ENCODE results near the gene NLN. TPM values are rescaled to one million over a fixed set of nuclear protein-coding genes. Genes with fewer than 3 reads are reported as not detected.
"Not testable (repeated sequence)": the region's sequence is repeated elsewhere in the genome, so short reads cannot be mapped to it uniquely, and the experiment has no call there.

NLN gene
- total and polyA plus RNA-seq, 2 experiments from 2014 or later, result 37.7 to 49.6 TPM

GRCh38 chr5:65779643-65780042 lies 57.6 kb downstream of the NLN start:
- TF ChIP-seq EZH2 (IDR thresholded peaks at IDR 0.05; ENCODE audit: insufficient read depth, poor library complexity, severe bottlenecking), result no peak
- no peak for TF ChIP-seq EZH2phosphoT487 (IDR thresholded peaks at IDR 0.05; ENCODE audit: insufficient read depth, low read depth)
- Histone ChIP-seq H3K27ac (no peak overlapping the region), H3K9ac (no peak overlapping the region), H3K27me3 (replicated peaks; ENCODE audit: insufficient read depth) (no peaks in the 10 kb centered on the region), H3K4me2 (ENCODE audit: unreplicated experiment) (no peak overlapping the region), H3K4me1 (ENCODE audit: insufficient read depth) (peaks cover 15% of the 10 kb centered on the region), H3F3A (ENCODE audit: insufficient read depth) (peaks cover 11% of the 10 kb centered on the region; the same call in 1 of the 2 replicates), H4K20me1 (ENCODE audit: insufficient read depth) (no peaks in the 10 kb centered on the region), H3K4me3 (no peak overlapping the region), H3K36me3 (ENCODE audit: low read depth) (peaks cover 26% of the 10 kb centered on the region; the same call in 1 of the 2 replicates), H3K9me3 (ENCODE audit: low read depth) (no peaks in the 10 kb centered on the region), H3K79me2 (ENCODE audit: insufficient read depth) (0 out of 2 replicates have a peak, but pooled peaks cover 8% of the 10 kb centered on the region), H2AFZ (no peak overlapping the region), H3K9me2 (ENCODE audit: insufficient read depth) (no peaks in the 10 kb centered on the region)
- DNase-seq, result no peak
- in situ Hi-C loops (cut with MboI), result no loop called here
- 93 to 100% methylated on average over 1 of the region's 1 CpG for WGBS, 2 experiments (ENCODE audit: low coverage in 1 of 2, low lambda C conversion rate in 2 of 2, missing lambda C conversion rate in 2 of 2)

DNA sequence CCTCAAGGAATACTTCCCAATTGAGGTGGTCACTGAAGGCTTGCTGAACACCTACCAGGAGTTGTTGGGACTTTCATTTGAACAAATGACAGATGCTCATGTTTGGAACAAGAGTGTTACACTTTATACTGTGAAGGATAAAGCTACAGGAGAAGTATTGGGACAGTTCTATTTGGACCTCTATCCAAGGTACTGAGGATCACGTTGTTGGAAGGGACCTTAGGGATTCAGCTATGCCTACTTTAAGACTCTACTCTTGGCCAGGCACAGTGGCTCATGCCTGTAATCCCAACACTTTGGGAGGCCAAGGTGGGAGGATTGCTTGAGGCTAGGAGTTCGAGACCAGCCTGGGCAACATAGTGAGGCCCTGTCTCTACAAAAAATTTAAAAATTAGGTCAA lies 66.3 kb downstream of the NLN start:
- DNase-seq; H3K4me1 ChIP-seq (ENCODE audit: insufficient read depth); H3K4me3 ChIP-seq; H3K27me3 ChIP-seq (replicated peaks; ENCODE audit: insufficient read depth); H3K9me2 ChIP-seq (ENCODE audit: insufficient read depth); H3K9me3 ChIP-seq (ENCODE audit: low read depth); in situ Hi-C loops (cut with MboI); H4K20me1 ChIP-seq (ENCODE audit: insufficient read depth); H3K79me2 ChIP-seq (ENCODE audit: insufficient read depth); H3K9ac ChIP-seq; H3K27ac ChIP-seq; H2AFZ ChIP-seq; H3K4me2 ChIP-seq (ENCODE audit: unreplicated experiment); H3F3A ChIP-seq (ENCODE audit: insufficient read depth): not testable (repeated sequence)
- peaks cover 25% of the 10 kb centered on the region for H3K36me3 ChIP-seq (ENCODE audit: low read depth)
- 91 to 100% methylated on average over 2 of the region's 2 CpGs for WGBS, 2 experiments (ENCODE audit: low coverage in 1 of 2, low lambda C conversion rate in 2 of 2, missing lambda C conversion rate in 2 of 2)

- Histone ChIP-seq H3K27ac (no peak overlapping the region), H3K4me1 (ENCODE audit: insufficient read depth) (peaks cover 1% of the 10 kb centered on the region), H3K4me3 (no peak overlapping the region), H3K9ac (no peak overlapping the region), H3K36me3 (ENCODE audit: low read depth) (peaks cover 25% of the 10 kb centered on the region), H3F3A (ENCODE audit: insufficient read depth) (no peaks in the 10 kb centered on the region), H4K20me1 (ENCODE audit: insufficient read depth) (no peaks in the 10 kb centered on the region), H3K27me3 (replicated peaks; ENCODE audit: insufficient read depth) (no peaks in the 10 kb centered on the region), H3K9me2 (ENCODE audit: insufficient read depth) (no peaks in the 10 kb centered on the region), H3K9me3 (ENCODE audit: low read depth) (no peaks in the 10 kb centered on the region), H2AFZ (no peak overlapping the region), H3K79me2 (ENCODE audit: insufficient read depth) (no peaks in the 10 kb centered on the region), H3K4me2 (ENCODE audit: unreplicated experiment) (no peak overlapping the region)
- 73 to 77% methylated on average over 6 of the region's 6 CpGs for WGBS, 2 experiments (ENCODE audit: low coverage in 1 of 2, low lambda C conversion rate in 2 of 2, missing lambda C conversion rate in 2 of 2)
- TF ChIP-seq EZH2 (IDR thresholded peaks at IDR 0.05; ENCODE audit: insufficient read depth, poor library complexity, severe bottlenecking) (no peak), EZH2phosphoT487 (IDR thresholded peaks at IDR 0.05; ENCODE audit: insufficient read depth, low read depth) (no peak)
- in situ Hi-C loops (cut with MboI), result no loop called here
- no peak for DNase-seq
Observed at GRCh38 chr5:65790371-65791163, 68.6 kb downstream of the NLN start.

- Histone ChIP-seq H3K4me3 (no peak overlapping the region), H3K9ac (no peak overlapping the region)
Observed at GRCh38 chr5:65791712-65792673, 70.0 kb downstream of the NLN start.

More at GRCh38 chr5:65791712-65792673, 70.0 kb downstream of the NLN start:
- Histone ChIP-seq H4K20me1 (ENCODE audit: insufficient read depth) (no peaks in the 10 kb centered on the region), H3F3A (ENCODE audit: insufficient read depth) (peaks cover 6% of the 10 kb centered on the region; the same call in 1 of the 2 replicates), H3K36me3 (ENCODE audit: low read depth) (peaks cover 18% of the 10 kb centered on the region), H3K27me3 (replicated peaks; ENCODE audit: insufficient read depth) (no peaks in the 10 kb centered on the region), H3K27ac (peak overlapping the region; percentile 21; the same call in 1 of the 2 replicates), H2AFZ (no peak overlapping the region), H3K79me2 (ENCODE audit: insufficient read depth) (no peaks in the 10 kb centered on the region; the same call in 1 of the 2 replicates), H3K9me2 (ENCODE audit: insufficient read depth) (no peaks in the 10 kb centered on the region), H3K4me1 (ENCODE audit: insufficient read depth) (peaks cover 12% of the 10 kb centered on the region), H3K4me2 (ENCODE audit: unreplicated experiment) (no peak overlapping the region), H3K9me3 (ENCODE audit: low read depth) (no peaks in the 10 kb centered on the region)
- in situ Hi-C loops (cut with MboI), result no loop called here
- TF ChIP-seq EZH2phosphoT487 (IDR thresholded peaks at IDR 0.05; ENCODE audit: insufficient read depth, low read depth), result no peak
- TF ChIP-seq EZH2 (IDR thresholded peaks at IDR 0.05; ENCODE audit: insufficient read depth, poor library complexity, severe bottlenecking), result no peak
- WGBS, 2 experiments (ENCODE audit: low coverage in 1 of 2, low lambda C conversion rate in 2 of 2, missing lambda C conversion rate in 2 of 2), result 66 to 67% methylated on average over 17 of the region's 17 CpGs
- peak; percentile 36 for DNase-seq

Measured in GM23248 (cell line).